ENCODE results near the gene SNX1.
"Not testable (repeated sequence)": the region's sequence is repeated elsewhere in the genome, so short reads cannot be mapped to it uniquely, and the experiment has no call there.

Gene SNX1

DNA sequence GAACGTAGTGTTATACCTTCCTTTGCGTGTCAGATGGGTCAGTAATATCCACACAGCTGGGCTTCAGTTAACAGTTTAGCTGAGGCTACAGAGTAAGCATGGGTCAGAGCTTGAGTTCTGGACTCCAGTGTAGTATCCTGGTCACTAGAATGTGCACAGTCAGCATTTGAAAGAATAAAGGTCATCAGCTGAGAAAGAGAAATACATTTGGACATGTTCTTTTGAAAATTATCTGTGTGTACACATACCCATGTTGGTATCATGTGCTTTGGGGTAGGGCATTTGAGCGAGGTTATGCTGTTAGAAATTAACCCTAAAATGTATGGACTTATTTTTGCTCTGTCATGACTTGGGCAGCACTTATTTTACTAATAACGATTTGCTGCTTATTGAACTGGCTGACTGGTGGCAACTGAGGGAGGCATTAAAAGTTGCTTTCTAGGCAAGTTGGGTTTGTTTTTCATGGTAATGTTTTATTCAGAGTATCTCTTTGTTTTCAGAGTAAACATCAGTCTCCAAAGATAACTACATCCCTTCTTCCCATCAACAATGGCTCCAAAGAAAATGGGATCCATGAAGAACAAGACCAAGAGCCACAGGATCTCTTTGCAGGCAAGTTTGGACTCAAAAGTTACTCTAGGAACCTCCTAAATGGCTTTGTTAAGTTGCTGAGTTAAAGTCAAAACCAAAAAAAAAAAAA lies 16.4 kb downstream of the SNX1 start:
- no peak for DNase-seq

DNA sequence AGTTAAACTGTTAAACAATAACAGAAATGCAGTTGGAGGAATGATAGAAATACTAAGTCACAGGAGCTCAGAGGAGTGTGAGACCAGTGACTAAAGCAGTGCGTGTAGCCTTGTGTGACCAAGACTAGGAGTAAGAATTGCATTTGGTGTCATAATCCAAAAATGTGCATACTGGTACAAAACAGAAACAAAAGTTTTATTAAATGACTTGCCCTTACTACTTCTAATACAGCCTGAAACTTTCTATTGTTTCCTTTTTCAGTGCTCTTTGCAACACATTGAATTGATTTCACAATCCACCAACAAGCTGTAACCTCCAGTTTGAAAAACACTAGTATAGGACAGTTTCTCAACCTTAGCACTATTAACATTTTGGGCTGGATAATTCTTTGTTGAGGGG lies 17.1 kb downstream of the SNX1 start:
- DNase-seq, result no peak

DNA sequence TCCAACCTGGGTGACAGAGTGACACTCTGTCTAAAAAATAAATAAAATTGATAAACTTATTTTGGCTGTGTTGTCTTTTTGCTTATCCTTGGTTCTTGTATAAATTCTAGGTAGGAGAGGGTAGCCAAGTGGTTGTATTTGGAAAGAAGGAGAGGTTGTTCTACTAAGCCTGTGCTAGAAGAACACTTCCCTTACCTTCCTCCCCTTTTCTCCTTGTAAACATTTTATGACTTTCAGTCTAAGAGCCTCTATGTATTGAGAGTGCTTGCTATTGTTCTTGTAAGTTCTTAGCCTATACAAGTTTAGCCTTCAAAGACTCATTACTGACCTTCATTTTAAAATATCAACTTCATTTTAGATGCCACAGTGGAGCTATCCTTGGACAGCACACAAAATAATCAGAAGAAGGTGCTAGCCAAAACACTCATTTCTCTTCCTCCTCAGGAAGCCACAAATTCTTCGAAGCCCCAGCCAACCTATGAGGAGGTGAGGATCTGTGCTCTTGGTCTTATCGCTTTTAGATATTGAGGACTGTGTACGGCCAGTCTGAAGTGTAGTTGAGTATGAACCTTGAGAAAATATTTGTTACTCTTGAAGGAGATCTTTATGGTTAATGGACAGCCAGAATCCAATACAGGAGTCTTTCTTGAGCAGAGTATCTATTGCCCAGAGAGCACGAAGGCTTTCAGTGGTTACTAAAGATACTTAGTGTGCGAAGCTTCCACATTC lies 22.1 kb downstream of the SNX1 start:
- DNase-seq, result no peak

DNA sequence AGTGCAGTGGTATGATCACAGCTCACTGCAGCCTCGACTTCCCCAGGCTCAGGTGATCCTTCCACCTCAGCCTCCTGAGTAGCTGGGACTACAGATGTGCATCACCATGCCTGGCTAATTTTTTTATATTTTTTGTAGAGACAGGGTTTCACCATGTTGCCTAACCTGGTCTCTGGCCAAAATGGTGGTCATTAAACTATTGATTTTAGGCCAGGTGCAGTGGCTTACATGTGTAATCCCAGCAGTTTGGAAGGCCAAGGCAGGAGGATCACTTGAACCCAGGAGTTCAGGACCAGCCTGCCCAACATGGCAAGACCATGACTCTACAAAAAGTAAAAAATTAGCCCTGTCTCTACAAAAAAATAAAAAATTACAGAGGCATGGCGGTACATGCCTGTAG lies 24.5 kb downstream of the SNX1 start:
- not testable (repeated sequence) for DNase-seq

DNA sequence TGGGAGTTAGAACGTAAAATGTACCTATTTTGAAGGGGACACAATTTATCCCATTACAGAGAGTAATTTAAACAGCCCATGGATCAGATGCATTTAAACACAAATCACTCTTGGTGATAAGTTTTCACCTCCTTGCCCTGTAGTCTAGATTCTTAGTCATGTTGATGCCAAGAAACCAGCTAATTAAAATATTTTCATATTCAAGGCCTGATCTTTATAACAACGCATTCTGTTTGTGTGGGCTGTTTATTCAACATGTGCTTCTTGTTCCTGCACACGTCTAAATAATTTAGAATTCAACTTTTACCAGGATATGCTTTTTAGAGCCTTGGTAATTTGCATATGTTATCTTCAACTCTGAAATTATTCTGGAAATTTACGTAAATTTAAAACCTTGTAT lies 25.8 kb downstream of the SNX1 start:
- no peak for DNase-seq

DNA sequence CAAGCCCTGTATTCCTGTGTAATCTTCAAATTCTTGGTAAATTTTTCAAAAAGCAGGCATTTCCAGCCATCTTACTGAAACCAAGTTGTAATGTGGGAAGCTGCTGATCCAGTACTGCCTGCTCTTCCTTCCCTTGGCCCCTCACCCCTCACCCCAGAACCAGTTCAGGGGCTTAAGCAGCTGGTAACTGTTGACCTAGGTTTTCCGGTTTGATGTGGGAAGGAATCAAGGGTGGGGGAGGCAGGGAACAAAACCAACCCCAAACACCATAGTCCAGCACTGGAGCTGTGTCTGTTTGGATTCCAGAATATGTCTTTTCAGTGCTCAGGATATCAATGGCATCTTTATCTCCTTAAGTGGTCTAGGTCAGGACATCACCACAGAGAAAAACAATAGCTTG lies 26.7 kb downstream of the SNX1 start:
- DNase-seq, result no peak

DNA sequence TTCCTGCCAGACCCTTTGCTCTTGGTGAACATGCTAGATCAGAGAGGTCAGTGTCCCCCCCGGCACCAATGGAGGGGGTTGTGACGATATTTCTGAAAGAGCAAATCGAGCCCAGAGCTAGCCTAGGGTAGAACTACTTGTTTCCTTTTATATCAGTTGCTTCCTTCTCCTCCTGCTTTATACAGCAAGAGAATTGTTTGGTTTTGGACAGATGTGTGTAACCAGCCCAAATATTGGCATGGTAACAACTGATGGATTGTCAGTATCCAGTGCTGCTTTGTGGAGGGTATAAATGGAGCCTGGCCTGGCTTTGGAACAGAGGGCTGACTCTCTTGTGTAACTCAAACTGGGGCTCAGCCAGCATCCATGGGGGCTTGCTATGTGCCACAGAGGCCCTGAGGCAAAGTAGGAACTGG lies 27.2 kb downstream of the SNX1 start:
- DNase-seq, result no peak

DNA sequence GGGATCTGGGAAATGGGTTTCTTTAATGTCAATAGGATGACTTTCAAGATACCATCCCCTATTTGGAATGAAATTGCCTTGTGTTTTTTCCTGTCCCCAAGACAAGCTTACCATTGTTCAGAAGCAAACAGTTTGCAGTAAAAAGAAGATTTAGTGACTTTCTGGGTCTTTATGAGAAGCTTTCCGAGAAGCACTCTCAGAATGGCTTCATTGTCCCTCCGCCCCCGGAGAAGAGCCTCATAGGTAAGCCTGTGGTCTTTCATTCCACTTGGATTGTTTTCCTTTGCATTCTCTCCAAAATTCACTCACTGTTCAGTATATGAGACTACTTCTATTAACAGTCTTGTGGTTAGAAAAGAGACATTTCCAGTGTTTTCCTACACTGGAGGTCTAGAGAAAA lies 30.2 kb downstream of the SNX1 start:
- no peak for DNase-seq

DNA sequence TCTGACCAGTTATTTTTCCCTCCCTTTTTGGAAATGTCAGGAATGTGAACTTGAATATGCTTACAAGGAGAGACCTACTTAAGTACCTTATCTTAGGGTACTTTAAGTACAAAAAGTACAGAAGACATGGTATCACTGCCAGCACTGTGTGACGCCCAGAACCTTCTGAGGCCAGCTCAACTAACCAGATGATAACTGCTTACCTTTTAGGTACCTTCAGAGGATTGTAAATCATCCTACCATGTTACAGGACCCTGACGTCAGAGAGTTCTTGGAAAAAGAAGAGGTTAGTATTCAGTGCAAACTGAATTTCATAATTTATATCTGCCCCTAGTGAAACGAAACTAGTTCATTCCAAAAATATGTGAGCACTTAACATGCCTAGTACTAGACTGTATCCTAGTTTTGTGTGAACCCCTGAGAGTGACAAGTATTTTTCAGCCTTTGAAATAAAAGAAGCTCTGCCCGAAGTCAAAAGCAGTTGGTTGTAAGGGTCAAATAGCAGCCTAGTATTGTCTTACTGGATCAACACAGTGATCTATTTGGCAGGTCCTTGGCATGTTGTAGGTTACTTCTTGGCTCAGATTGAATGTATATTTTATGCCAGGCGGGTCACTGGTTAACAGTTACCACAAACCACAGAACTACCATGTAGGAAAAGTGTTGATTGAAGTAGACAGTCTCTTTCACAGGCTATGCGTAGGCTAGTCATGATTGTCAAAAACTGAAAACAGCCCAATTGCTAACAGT lies 31.9 kb downstream of the SNX1 start:
- no peak for DNase-seq

DNA sequence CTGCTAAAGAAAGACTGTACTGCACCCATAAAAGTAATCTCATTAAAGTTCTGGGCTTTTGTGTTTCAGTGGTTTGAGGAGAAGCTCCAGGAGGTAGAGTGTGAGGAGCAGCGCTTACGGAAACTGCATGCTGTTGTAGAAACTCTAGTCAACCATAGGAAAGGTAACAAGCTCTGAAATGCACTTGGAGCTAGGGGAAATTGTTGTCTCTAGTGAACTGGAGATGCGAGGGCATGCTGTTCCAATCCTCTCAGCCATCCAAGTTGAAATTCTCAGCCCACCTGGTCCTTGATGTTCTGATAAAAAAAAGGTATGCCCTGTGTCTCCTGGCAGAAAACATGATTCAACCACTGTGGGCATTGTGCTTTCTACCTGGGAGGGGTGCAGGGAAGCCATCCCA lies 34.4 kb downstream of the SNX1 start:
- no peak for DNase-seq

DNA sequence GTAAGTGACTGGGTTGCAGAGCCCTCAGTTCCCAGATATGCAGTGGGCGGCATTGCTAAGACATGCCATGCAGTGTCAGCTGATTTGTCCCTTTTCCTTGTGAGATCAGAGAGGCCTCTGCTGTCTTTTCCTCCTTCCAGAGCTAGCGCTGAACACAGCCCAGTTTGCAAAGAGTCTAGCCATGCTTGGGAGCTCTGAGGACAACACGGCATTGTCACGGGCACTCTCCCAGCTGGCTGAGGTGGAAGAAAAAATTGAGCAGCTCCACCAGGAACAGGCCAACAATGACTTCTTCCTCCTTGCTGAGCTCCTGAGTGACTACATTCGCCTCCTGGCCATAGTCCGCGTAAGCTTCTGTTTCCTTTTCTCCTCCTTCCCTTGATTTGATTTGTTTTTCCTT lies 35.8 kb downstream of the SNX1 start:
- no peak for DNase-seq

DNA sequence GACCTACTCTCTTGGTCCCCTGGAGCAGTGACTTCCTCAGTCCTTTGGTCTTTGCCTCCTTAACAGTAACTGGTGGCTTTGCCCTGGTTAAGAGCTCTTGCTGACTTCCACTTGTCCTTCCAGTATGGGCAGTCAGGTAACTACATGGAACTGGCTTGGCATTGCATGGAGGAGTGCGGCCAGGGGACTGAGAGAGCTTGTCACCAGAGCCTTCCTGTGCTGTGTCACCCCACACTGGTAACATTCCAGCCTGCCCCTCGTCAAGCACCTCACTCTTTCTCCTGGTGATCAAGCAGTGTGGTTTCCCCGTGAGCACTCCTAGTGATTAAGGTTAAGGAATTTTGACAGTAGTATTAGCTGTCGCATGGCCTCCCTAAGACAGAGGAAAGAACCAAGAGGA lies 36.4 kb downstream of the SNX1 start:
- DNase-seq, result no peak

DNA sequence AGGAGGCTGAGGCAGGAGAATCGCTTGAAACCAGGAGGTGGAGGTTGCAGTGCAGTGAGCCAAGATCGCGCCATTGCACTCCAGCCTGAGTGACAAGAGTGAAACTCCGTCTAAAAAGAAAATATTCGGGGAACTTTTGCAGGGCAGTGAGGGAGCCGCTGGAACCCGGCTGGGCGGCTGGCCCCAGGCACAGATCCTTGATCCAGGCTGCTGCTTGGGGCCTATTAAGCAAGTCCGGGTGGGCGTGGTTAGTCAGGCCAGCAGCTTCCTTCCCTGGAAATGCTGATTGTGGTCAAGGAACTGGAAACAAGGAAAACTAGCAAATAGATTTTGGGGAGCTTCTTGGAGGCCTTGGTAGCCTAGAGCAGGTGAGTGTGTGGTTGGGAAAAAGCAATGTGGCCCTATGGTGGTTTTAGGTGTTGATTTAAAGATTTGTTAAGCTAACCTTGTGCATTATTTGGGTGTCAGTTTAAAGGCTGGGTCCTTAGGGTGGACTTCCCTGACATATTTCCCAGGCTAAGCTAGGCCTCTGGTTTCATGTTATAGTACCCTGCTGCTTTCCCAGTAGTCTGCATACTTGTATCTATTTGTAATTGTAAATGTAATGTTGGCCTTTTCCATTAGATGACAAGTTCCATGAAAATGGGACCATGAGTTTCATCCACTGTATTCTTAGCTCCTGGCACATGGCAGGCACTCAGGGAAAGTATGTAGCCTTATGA lies 38.0 kb downstream of the SNX1 start:
- DNase-seq, result no peak

DNA sequence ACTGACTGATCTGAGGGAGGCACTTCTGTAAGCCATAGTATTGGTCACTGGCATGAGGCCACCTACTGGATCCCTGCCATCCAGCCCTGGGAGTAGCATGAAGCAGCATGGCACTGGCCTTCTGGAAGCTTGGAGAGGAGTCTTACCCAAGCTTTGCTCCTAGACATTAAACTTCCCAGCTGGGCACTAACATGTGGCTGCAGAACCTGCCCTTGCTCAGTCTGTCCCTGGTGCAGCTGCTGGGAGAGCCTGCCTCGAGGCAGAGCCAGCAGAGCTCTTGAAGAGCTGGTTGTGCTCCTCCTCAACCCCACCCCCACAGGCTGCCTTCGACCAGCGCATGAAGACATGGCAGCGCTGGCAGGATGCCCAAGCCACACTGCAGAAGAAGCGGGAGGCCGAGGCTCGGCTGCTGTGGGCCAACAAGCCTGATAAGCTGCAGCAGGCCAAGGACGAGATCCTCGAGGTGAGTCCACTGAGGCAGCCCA lies 38.6 kb downstream of the SNX1 start:
- DNase-seq, result no peak

DNA sequence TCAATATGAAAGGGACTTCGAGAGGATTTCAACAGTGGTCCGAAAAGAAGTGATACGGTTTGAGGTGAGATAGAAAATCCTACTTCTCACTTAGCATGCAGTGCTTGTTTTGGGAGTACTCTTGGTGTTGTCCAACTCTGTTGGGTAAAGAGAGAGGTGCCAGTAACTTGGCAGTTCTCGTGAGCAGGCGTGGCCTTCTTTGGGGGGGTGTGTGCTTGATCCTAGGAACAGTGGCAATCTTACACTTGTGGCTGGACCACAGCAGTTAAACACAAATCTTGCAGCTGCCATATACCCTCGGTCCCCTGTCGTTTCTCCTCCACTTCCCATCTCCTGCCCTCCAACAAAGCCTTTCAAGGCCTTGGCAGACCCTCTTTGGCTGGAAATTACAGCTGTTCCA lies 40.6 kb downstream of the SNX1 start:
- no peak for DNase-seq

DNA sequence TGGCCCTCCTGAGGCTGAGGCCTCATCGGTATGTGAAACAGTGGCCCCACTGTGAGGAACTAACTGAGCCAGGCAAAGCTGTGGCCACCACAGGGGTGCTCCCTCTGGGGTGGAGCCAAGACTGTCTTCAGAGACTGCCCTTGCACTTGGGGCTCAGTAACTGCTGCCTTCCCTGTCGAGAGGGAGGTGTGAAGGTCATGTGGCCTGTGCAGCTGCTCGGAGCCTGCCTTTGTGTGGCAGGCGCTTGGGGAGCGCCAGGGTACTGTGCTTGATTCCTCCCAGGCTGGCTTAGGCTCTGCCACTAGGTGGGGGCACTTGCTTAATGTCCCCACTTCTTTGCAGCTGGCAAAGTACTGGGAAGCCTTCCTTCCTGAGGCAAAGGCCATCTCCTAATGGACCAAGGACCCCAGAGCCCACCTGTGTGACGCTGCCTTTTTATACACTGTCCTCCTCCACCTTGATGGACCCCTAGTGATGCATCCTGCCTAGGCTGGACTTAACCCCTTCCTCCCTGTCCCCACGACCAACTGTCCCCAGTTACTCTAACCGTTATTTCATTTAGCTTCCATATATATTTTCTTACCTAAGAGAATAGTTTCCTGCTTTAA lies 41.5 kb downstream of the SNX1 start:
- no peak for DNase-seq

DNA sequence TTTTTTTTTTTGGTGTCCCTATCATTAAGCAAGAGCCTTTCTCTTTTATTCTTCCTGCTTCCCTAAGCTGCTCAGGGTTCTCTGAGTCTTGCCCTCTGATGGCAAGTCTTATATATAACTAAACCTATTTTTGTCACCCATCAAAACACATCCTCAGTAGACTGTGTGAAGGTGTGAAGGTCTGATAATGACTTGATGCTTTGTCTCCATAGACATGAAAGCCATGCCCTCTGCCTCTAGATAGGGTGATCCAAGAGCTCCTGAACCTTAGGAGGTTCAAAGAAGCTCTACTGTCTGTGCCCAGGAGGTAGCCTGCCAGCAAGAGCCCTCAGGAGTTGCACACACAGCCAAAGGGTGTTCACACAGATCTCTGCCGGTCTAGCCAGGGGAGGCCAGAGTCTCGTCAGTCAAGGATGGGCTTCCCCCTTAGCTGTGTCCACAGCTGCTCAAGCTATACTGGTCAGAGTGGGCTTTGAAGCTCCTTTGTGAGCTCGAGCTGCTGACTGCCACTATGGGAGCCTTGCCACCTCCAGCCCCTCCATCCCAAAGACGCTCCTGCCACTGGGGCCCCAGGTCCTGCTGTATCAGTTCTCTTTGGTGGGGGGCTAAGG lies 42.7 kb downstream of the SNX1 start:
- no peak for DNase-seq

DNA sequence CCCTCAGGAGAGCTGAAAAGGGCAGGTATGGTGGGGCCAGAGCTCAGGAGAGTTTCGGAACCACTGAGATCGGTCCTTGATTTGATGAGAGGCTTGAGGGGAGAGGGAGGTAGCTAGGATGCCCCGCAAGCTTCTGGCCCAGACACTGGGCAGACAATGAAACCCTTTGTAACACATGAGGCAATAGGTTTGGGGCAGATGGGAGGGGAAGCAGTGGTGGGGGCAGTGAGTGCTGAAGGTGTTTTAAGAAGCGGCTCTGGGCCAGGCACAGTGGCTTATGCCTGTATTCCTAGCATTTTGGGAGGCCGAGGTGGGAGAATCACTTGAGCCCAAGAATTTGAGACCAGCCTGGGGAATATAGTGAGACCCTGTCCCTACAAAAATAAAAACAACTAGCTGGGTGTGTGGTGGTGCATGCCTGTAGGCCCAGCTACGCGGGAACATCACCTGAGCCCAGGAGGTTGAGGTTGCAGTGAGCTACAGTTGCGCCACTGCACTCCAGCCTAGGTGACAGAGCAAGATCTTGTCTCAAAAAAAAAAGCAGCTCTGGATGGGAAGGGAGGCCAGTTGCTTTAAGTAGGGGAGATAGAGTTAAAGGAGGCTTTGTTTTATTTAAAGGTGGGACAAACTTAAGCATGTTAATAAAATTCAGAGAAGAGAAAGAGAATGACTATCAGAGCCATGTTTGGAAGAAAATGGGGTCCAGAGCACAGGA lies 46.2 kb downstream of the SNX1 start:
- no peak for DNase-seq

DNA sequence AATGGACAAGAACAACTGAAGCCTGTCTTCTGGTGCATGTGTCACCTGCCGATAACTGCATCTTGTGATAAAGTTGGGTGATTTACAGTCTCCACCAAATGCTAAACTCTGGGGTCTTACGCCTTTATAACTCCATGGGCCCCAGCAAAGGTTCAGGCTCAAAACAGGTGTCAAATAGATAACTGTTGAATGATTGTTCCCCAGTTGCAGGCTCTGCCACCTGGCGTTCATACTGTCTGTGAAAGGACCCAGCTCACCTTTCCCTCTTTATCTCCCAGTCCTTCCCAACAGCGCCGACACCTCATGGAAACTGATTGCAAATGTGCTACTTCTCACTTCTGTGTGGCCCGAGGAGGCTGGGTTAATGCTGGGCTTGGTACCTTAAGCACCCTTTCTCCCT lies 47.5 kb downstream of the SNX1 start:
- no peak for DNase-seq

DNA sequence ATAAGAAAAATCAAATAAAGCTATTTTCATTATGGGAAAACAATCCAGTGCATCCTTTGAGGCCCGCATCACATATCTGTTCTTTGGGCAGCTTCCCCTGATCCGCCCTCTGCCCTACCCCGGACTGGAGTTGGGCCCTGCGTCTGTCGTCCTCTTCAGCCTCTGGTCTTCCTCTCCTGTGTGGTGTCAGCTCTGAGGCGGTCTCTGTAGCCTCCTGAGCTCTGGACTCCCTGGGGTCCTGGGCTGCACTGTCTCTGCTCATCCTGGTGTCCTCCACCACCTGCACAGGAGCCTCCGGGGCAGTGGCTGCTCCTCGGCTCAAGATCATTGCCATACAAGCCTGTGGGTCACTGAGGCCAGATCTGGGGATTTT lies 48.4 kb downstream of the SNX1 start:
- no peak for DNase-seq

DNA sequence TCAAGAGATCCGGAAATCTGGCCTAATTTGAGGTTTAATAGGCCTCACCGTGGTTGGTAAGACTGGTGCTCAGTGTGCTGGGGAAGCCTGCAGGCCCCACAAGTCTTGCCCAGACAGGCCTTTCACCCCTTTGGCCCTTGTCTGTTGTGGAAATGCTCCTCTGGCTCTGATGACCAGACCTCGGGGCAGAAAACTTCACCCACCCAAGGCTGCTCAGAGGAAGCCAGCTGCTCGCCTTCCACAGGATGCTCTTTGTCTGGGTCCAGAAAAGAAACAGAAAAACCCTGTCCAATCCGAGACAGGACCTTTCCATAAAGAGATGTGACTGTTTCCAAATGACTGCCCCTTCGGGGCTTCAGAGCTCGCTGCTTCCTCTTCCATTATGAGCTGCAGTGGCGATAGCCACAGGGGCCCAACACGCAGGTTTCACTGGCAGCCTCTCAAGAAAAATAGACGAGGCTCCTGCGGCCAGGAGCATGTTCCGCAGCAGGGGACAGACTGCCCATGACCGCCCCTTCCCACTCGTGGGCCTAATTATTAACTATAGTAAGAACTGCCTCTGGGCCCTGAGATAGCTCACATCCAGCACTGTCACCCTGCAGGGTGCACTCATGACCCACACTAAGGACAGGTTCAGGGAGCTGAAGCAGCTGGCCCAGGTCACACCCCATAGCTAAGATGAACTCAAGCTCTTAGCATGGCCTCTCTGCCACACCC lies 48.9 kb downstream of the SNX1 start:
- no peak for DNase-seq
